ENCODE data around the gene MATK.

GRCh38 chr19:3830621-3831589 is 44.7 kb upstream of the MATK start:
- TF ChIP-seq POLR2AphosphoS5 (IDR thresholded peaks at IDR 0.05; ENCODE audit: low read depth, low read length), result peak; percentile 68; the same call in 1 of the 2 replicates
- TF ChIP-seq POLR2A (IDR thresholded peaks at IDR 0.05; ENCODE audit: low read depth, low read length), result no peak

All from GM12892 (cell line).